Glutamatergic neuron (in vitro differentiated cells): ENCODE measurements around the gene ZNF462. TPM values are rescaled to one million over a fixed set of nuclear protein-coding genes. Genes with fewer than 3 reads are reported as not detected.

Experiments used
- DNase-seq: peaks from one replicate; pipeline ENCODE4 v3.0.0; 2022
- H3K27ac Mint-ChIP-seq: one replicate; pipeline ENCODE4 v1.8.0; 2020; ENCODE audit warnings: mild to moderate bottlenecking, mixed read lengths, inconsistent platforms; ENCODE audit not compliant: unreplicated experiment
- H3K27me3 Mint-ChIP-seq: one replicate; pipeline ENCODE4 v1.8.0; 2020; ENCODE audit warnings: mild to moderate bottlenecking, moderate library complexity, mixed read lengths, inconsistent platforms; ENCODE audit not compliant: unreplicated experiment
- H3K36me3 Mint-ChIP-seq: one replicate; pipeline ENCODE4 v1.8.0; 2020; ENCODE audit warnings: mild to moderate bottlenecking, mixed read lengths, inconsistent platforms; ENCODE audit not compliant: unreplicated experiment
- H3K4me1 Mint-ChIP-seq: one replicate; pipeline ENCODE4 v1.8.0; 2020; ENCODE audit warnings: mild to moderate bottlenecking, low read depth, mixed read lengths, inconsistent platforms; ENCODE audit not compliant: unreplicated experiment
- H3K4me3 Mint-ChIP-seq: one replicate; pipeline ENCODE4 v1.8.0; 2020; ENCODE audit warnings: mild to moderate bottlenecking, mixed read lengths, inconsistent platforms; ENCODE audit not compliant: unreplicated experiment
- H3K9me3 Mint-ChIP-seq: one replicate; pipeline ENCODE4 v1.8.0; 2020; ENCODE audit warnings: mild to moderate bottlenecking, moderate library complexity, mixed read lengths, inconsistent platforms; ENCODE audit not compliant: unreplicated experiment
- CTCF ChIP-seq: fragments of 200-600 bp; sonication (generic); IDR thresholded peaks from one replicate; pipeline ENCODE4 v1.5.0; 2021; ENCODE audit not compliant: partially characterized antibody, unreplicated experiment
- total RNA-seq: library from RNA; stranded (reverse); fragmentation: NEBNext Ultra II Directional; extraction: Animal tissue kit (Norgen Biotek cat#: 25700); gene quantifications from one replicate; pipeline ENCODE4 v1.2.1, GENCODE V29; 2021; ENCODE audit not compliant: unreplicated experiment

Gene ZNF462
- total RNA-seq, 1 donor from 2014 or later: 259 TPM

GRCh38 chr9:106958955-106959657 is 96.1 kb downstream of the ZNF462 start:
- H3K9me3 Mint-ChIP-seq: no peaks in the 10 kb centered on the region
- H3K4me3 Mint-ChIP-seq: no peak overlapping the region
- TF ChIP-seq CTCF: no peak
- peaks cover 10% of the 10 kb centered on the region for H3K4me1 Mint-ChIP-seq
- H3K27me3 Mint-ChIP-seq: peaks cover 5% of the 10 kb centered on the region
- no peak overlapping the region for H3K27ac Mint-ChIP-seq
- peaks cover 8% of the 10 kb centered on the region for H3K36me3 Mint-ChIP-seq
- DNase-seq: no peak

- H3K27ac Mint-ChIP-seq: no peak overlapping the region
- no peaks in the 10 kb centered on the region for H3K36me3 Mint-ChIP-seq
- H3K27me3 Mint-ChIP-seq: peaks cover 5% of the 10 kb centered on the region
- H3K4me1 Mint-ChIP-seq: peaks cover 10% of the 10 kb centered on the region
- no peak for DNase-seq
- no peaks in the 10 kb centered on the region for H3K9me3 Mint-ChIP-seq
- TF ChIP-seq CTCF: no peak
- H3K4me3 Mint-ChIP-seq: no peak overlapping the region
Measured at GRCh38 chr9:106960258-106960657, 97.3 kb downstream of the ZNF462 start.

GRCh38 chr9:106961623-106962022 is 98.7 kb downstream of the ZNF462 start:
- Mint-ChIP-seq H3K36me3 (no peaks in the 10 kb centered on the region), H3K4me1 (peaks cover 11% of the 10 kb centered on the region), H3K9me3 (no peaks in the 10 kb centered on the region), H3K4me3 (no peak overlapping the region), H3K27me3 (peaks cover 5% of the 10 kb centered on the region), H3K27ac (no peak overlapping the region)
- no peak for TF ChIP-seq CTCF
- DNase-seq: no peak

- Mint-ChIP-seq H3K27ac (no peak overlapping the region), H3K36me3 (no peaks in the 10 kb centered on the region), H3K4me1 (peaks cover 10% of the 10 kb centered on the region), H3K9me3 (no peaks in the 10 kb centered on the region), H3K27me3 (peaks cover 2% of the 10 kb centered on the region), H3K4me3 (no peak overlapping the region)
- TF ChIP-seq CTCF: no peak
- no peak for DNase-seq
Measured at GRCh38 chr9:106962122-106962521, 99.2 kb downstream of the ZNF462 start.

- no peak for DNase-seq
- no peak for TF ChIP-seq CTCF
- Mint-ChIP-seq H3K4me1 (peaks cover 10% of the 10 kb centered on the region), H3K36me3 (no peaks in the 10 kb centered on the region), H3K27me3 (peaks cover 2% of the 10 kb centered on the region), H3K4me3 (no peak overlapping the region), H3K27ac (no peak overlapping the region), H3K9me3 (no peaks in the 10 kb centered on the region)
Measured at GRCh38 chr9:106962615-106963363, 99.8 kb downstream of the ZNF462 start.
